Stimulated activated naive B cell treated with anti-CD40 and anti-IgM and Interleukin-4, amounts not matched to agents 10 μg/mL and 1 μg/mL and 100 μg/mL, for 72 hours (primary cell): ENCODE data around the gene SLC29A1.

Experiments used
- ATAC-seq, 2 donors: fragments of 150-1000 bp; cut with Tn5 transposase; replicated peaks; 2 replicates each; pipeline ENCODE4 v1.10.0; 2021; ENCODE audit warnings: moderate library complexity in 1 of 2
- DNase-seq: peaks from one replicate; pipeline ENCODE4 v3.0.0; 2021
- H3K27ac Mint-ChIP-seq: one replicate; pipeline ENCODE4 v1.8.0; 2022; ENCODE audit warnings: mild to moderate bottlenecking, mixed read lengths
- H3K27me3 Mint-ChIP-seq, 2 donors: one replicate each; pipeline ENCODE4 v1.8.0; 2022; ENCODE audit warnings: mixed read lengths in 2 of 2
- H3K36me3 Mint-ChIP-seq, 2 donors: one replicate each; pipeline ENCODE4 v1.8.0; 2022; ENCODE audit warnings: mixed read lengths in 2 of 2, mild to moderate bottlenecking in 1 of 2
- H3K4me1 Mint-ChIP-seq, 2 donors: one replicate each; pipeline ENCODE4 v1.8.0; 2022; ENCODE audit warnings: mixed read lengths in 2 of 2, mild to moderate bottlenecking in 1 of 2
- H3K4me3 Mint-ChIP-seq, 2 donors: one replicate each; pipeline ENCODE4 v1.8.0; 2022; ENCODE audit warnings: mild to moderate bottlenecking in 2 of 2, mixed read lengths in 2 of 2, moderate library complexity in 1 of 2
- H3K9me3 Mint-ChIP-seq, 2 donors: one replicate each; pipeline ENCODE4 v1.8.0; 2022; ENCODE audit warnings: mixed read lengths in 2 of 2, mild to moderate bottlenecking in 1 of 2

SLC29A1 gene

GRCh38 chr6:44264154-44265006 is 41.0 kb downstream of the SLC29A1 start:
- ATAC-seq (peak; percentile 44 to 49), DNase-seq (peak; percentile 75)
- peak overlapping the region; percentile 100 for H3K27ac Mint-ChIP-seq
- H3K27me3 Mint-ChIP-seq, result peaks cover 2 to 6% of the 10 kb centered on the region in 2 donors
- H3K9me3 Mint-ChIP-seq, result no peaks in the 10 kb centered on the region
- peaks cover 42 to 76% of the 10 kb centered on the region in 2 donors for H3K4me1 Mint-ChIP-seq
- peaks cover 50 to 54% of the 10 kb centered on the region in 2 donors for H3K36me3 Mint-ChIP-seq
- H3K4me3 Mint-ChIP-seq, result peak overlapping the region; percentile 100

GRCh38 chr6:44265007-44265721 is 41.8 kb downstream of the SLC29A1 start, which contains the start of gene NFKBIE:
Gene NFKBIE, minus strand, starts transcription at chr6:44265551. Its CDS starts 205 bp downstream, at chr6:44265346.
- H3K9me3 Mint-ChIP-seq, result no peaks in the 10 kb centered on the region
- peak within 1 kb of the TSS; percentile 100 for H3K27ac Mint-ChIP-seq
- H3K27me3 Mint-ChIP-seq, result peaks cover 10 to 13% of the 10 kb centered on the region in 2 donors
- DNase-seq (peak; percentile 93), ATAC-seq (peak; percentile 12 to 41)
- peaks cover 45 to 48% of the 10 kb centered on the region in 2 donors for H3K36me3 Mint-ChIP-seq
- H3K4me1 Mint-ChIP-seq, result peaks cover 45 to 79% of the 10 kb centered on the region in 2 donors
- peak within 1 kb of the TSS; percentile 100 for H3K4me3 Mint-ChIP-seq

- Mint-ChIP-seq H3K9me3 (no peaks in the 10 kb centered on the region), H3K27ac (peak overlapping the region; percentile 100), H3K4me3 (peak overlapping the region; percentile 100), H3K27me3 (peaks cover 11 to 15% of the 10 kb centered on the region in 2 donors), H3K36me3 (peaks cover 40 to 42% of the 10 kb centered on the region in 2 donors), H3K4me1 (peaks cover 39 to 73% of the 10 kb centered on the region in 2 donors)
- ATAC-seq (peak in 1 of 2 donors; percentile 30), DNase-seq (no peak)
Observed at GRCh38 chr6:44265722-44266233, 42.4 kb downstream of the SLC29A1 start.

GRCh38 chr6:44266347-44266746 is 43.0 kb downstream of the SLC29A1 start:
- ATAC-seq, result peak; percentile 42 to 50
- H3K4me1 Mint-ChIP-seq, result peaks cover 37 to 72% of the 10 kb centered on the region in 2 donors

GRCh38 chr6:44267252-44267651 is 43.9 kb downstream of the SLC29A1 start:
- ATAC-seq (no peak), DNase-seq (no peak)
- H3K36me3 Mint-ChIP-seq, result peaks cover 28 to 30% of the 10 kb centered on the region in 2 donors
- H3K9me3 Mint-ChIP-seq, result no peaks in the 10 kb centered on the region
- peaks cover 22 to 28% of the 10 kb centered on the region in 2 donors for H3K27me3 Mint-ChIP-seq
- H3K4me1 Mint-ChIP-seq, result peaks cover 33 to 68% of the 10 kb centered on the region in 2 donors
- no peak overlapping the region for H3K27ac Mint-ChIP-seq
- H3K4me3 Mint-ChIP-seq, result peak overlapping the region in 1 of 2 donors; percentile 100

More at GRCh38 chr6:44266347-44266746, 43.0 kb downstream of the SLC29A1 start:
- H3K36me3 Mint-ChIP-seq, result peaks cover 34 to 37% of the 10 kb centered on the region in 2 donors
- peak overlapping the region; percentile 100 for H3K4me3 Mint-ChIP-seq
- H3K27ac Mint-ChIP-seq, result peak overlapping the region; percentile 100
- no peaks in the 10 kb centered on the region for H3K9me3 Mint-ChIP-seq
- H3K27me3 Mint-ChIP-seq, result peaks cover 15 to 19% of the 10 kb centered on the region in 2 donors
- DNase-seq, result peak; percentile 54

- H3K9me3 Mint-ChIP-seq, result no peaks in the 10 kb centered on the region
- no peak overlapping the region for H3K4me3 Mint-ChIP-seq
- H3K27me3 Mint-ChIP-seq, result peaks cover 31 to 37% of the 10 kb centered on the region in 2 donors
- peaks cover 19 to 21% of the 10 kb centered on the region in 2 donors for H3K36me3 Mint-ChIP-seq
- peak overlapping the region; percentile 37 for H3K27ac Mint-ChIP-seq
- no peak for DNase-seq
- no peak for ATAC-seq
- H3K4me1 Mint-ChIP-seq, result peaks cover 32 to 59% of the 10 kb centered on the region in 2 donors
Observed at GRCh38 chr6:44268095-44268628, 44.8 kb downstream of the SLC29A1 start.

- peaks cover 38 to 45% of the 10 kb centered on the region in 2 donors for H3K27me3 Mint-ChIP-seq
- H3K4me3 Mint-ChIP-seq, result peak overlapping the region; percentile 19 to 78
- no peak for DNase-seq
- peak in 1 of 2 donors; percentile 14 for ATAC-seq
- H3K36me3 Mint-ChIP-seq, result peaks cover 7 to 9% of the 10 kb centered on the region in 2 donors
- H3K27ac Mint-ChIP-seq, result peak overlapping the region; percentile 70
- peaks cover 29 to 55% of the 10 kb centered on the region in 2 donors for H3K4me1 Mint-ChIP-seq
- H3K9me3 Mint-ChIP-seq, result no peaks in the 10 kb centered on the region
Observed at GRCh38 chr6:44269178-44269920, 46.0 kb downstream of the SLC29A1 start.

GRCh38 chr6:44269921-44270525 is 46.6 kb downstream of the SLC29A1 start, which contains the start of gene TMEM151B:
Gene TMEM151B, plus strand, starts transcription at chr6:44270450. Its CDS starts 293 bp downstream, at chr6:44270743.
- H3K9me3 Mint-ChIP-seq, result no peaks in the 10 kb centered on the region
- peak within 1 kb of the TSS; percentile 70 for H3K27ac Mint-ChIP-seq
- ATAC-seq, result no peak
- H3K4me1 Mint-ChIP-seq, result peaks cover 29 to 55% of the 10 kb centered on the region in 2 donors
- peaks cover 42 to 50% of the 10 kb centered on the region in 2 donors for H3K27me3 Mint-ChIP-seq
- DNase-seq, result no peak
- peak within 1 kb of the TSS; percentile 66 to 78 for H3K4me3 Mint-ChIP-seq
- H3K36me3 Mint-ChIP-seq, result peaks cover under 1 to 2% of the 10 kb centered on the region in 2 donors

GRCh38 chr6:44270526-44271405 is 47.4 kb downstream of the SLC29A1 start:
- H3K9me3 Mint-ChIP-seq, result no peaks in the 10 kb centered on the region
- H3K27me3 Mint-ChIP-seq, result peaks cover 42 to 50% of the 10 kb centered on the region in 2 donors
- H3K27ac Mint-ChIP-seq, result no peak overlapping the region
- ATAC-seq (no peak), DNase-seq (no peak)
- H3K4me3 Mint-ChIP-seq, result peak overlapping the region; percentile 57 to 70
- H3K36me3 Mint-ChIP-seq, result no peaks in the 10 kb centered on the region
- peaks cover 29 to 54% of the 10 kb centered on the region in 2 donors for H3K4me1 Mint-ChIP-seq

- H3K36me3 Mint-ChIP-seq, result no peaks in the 10 kb centered on the region
- H3K27me3 Mint-ChIP-seq, result peaks cover 42 to 50% of the 10 kb centered on the region in 2 donors
- peaks cover 26 to 48% of the 10 kb centered on the region in 2 donors for H3K4me1 Mint-ChIP-seq
- no peaks in the 10 kb centered on the region for H3K9me3 Mint-ChIP-seq
- H3K27ac Mint-ChIP-seq, result no peak overlapping the region
- ATAC-seq (no peak), DNase-seq (no peak)
- peak overlapping the region; percentile 57 to 70 for H3K4me3 Mint-ChIP-seq
Observed at GRCh38 chr6:44271406-44271723, 48.0 kb downstream of the SLC29A1 start.

- ATAC-seq, result no peak
- Mint-ChIP-seq H3K9me3 (no peaks in the 10 kb centered on the region), H3K36me3 (no peaks in the 10 kb centered on the region), H3K27ac (no peak overlapping the region), H3K4me1 (peaks cover 20 to 43% of the 10 kb centered on the region in 2 donors), H3K27me3 (peaks cover 46 to 55% of the 10 kb centered on the region in 2 donors), H3K4me3 (no peak overlapping the region)
- DNase-seq, result no peak
Observed at GRCh38 chr6:44271914-44272313, 48.5 kb downstream of the SLC29A1 start.

GRCh38 chr6:44272529-44272928 is 49.1 kb downstream of the SLC29A1 start:
- no peaks in the 10 kb centered on the region for H3K9me3 Mint-ChIP-seq
- peaks cover 53 to 61% of the 10 kb centered on the region in 2 donors for H3K27me3 Mint-ChIP-seq
- ATAC-seq (no peak), DNase-seq (no peak)
- H3K4me1 Mint-ChIP-seq, result peaks cover 19 to 37% of the 10 kb centered on the region in 2 donors
- H3K4me3 Mint-ChIP-seq, result no peak overlapping the region
- H3K36me3 Mint-ChIP-seq, result no peaks in the 10 kb centered on the region
- no peak overlapping the region for H3K27ac Mint-ChIP-seq
